Transverse colon (tissue), 4 donors: Measurements from ENCODE around the gene RABGGTA. TPM values are rescaled to one million over a fixed set of nuclear protein-coding genes. Genes with fewer than 3 reads are reported as not detected.

Experiments used
- DNase-seq: peaks from one replicate; pipeline ENCODE4 v3.0.0-alpha.2; 2019
- H3K27ac ChIP-seq, 4 donors: fragments of 200-600 bp; sonication (generic); 2 replicates each; pipeline ENCODE4 v1.5.1; 2016 to 2018; ENCODE audit warnings: inconsistent platforms in 4 of 4
- H3K27me3 ChIP-seq: fragments of 200-600 bp; sonication (generic); 2 replicates; pipeline ENCODE4 v1.5.1; 2017; ENCODE audit warnings: inconsistent platforms
- H3K36me3 ChIP-seq, 4 donors: fragments of 200-600 bp; sonication (generic); 2 replicates each; pipeline ENCODE4 v1.5.1; 2017 to 2019; ENCODE audit warnings: inconsistent platforms in 4 of 4
- H3K4me1 ChIP-seq, 4 donors: fragments of 200-600 bp; sonication (generic); 2 replicates each; pipeline ENCODE4 v1.5.1; 2017 to 2020; ENCODE audit warnings: inconsistent platforms in 4 of 4
- H3K4me3 ChIP-seq, 4 donors: fragments of 200-600 bp; sonication (generic); 1 replicate in 1 of 4; 2 replicates in 3 of 4; pipeline versions ENCODE4 v1.5.1 to v1.6.1; 2017 to 2019; ENCODE audit warnings: inconsistent platforms in 4 of 4
- H3K9me3 ChIP-seq, 2 donors: fragments of 200-600 bp; sonication (generic); 2 replicates each; pipeline ENCODE4 v1.5.1; 2017 to 2019; ENCODE audit warnings: inconsistent platforms in 2 of 2
- CTCF ChIP-seq, 5 experiments: fragments of 200-600 bp in 3 of 5; fragments of 450-650 bp in 2 of 5; sonication (generic) in 3 of 5; IDR thresholded peaks; 1 replicate in 2 of 5; 2 replicates in 3 of 5; pipeline ENCODE4 v1.5.1; 2016 to 2017; ENCODE audit warnings: antibody characterized with exemption in 5 of 5, inconsistent platforms in 3 of 5, mild to moderate bottlenecking in 2 of 5, moderate library complexity in 1 of 5
- EP300 ChIP-seq: sonication (generic); formaldehyde crosslinking; IDR thresholded peaks from one replicate; pipeline ENCODE4 v1.6.1; 2017; ENCODE audit warnings: antibody characterized with exemption, low read depth
- POLR2A ChIP-seq: fragments of 450-650 bp; IDR thresholded peaks from one replicate; pipeline ENCODE4 v1.6.1; 2016; ENCODE audit warnings: antibody characterized with exemption, mild to moderate bottlenecking, moderate library complexity
- POLR2AphosphoS5 ChIP-seq, 3 donors: sonication (generic); formaldehyde crosslinking; IDR thresholded peaks; one replicate each; pipeline ENCODE4 v1.6.1; 2016; ENCODE audit warnings: antibody characterized with exemption in 3 of 3
- WGBS, 2 donors: methylation state at CpG; one replicate each; pipeline ENCODE4 v1.1.5; 2018; ENCODE audit warnings: low coverage in 1 of 2; 5-methylcytosine and 5-hydroxymethylcytosine counted together
- in situ Hi-C, 4 donors: fragments of 200-750 bp; cut with MboI; loops; one replicate each; pipeline versions ENCODE4 v1.15.0 to v1.15.1; 2017; ENCODE audit warnings: low sequenced_read_pairs in 3 of 4, low pct_ligation_motif_present in 1 of 4, low pct_unique_long_range_greater_than_20kb in 1 of 4
- intact Hi-C: fragments of 100-400 bp; cut with DNase I; formaldehyde crosslinking; loops from one replicate; pipeline ENCODE4 v1.15.1; 2023; ENCODE audit warnings: low total_unique reads
- total RNA-seq, 4 donors: library from RNA; depleted of rRNA; stranded (reverse); fragments of >200 nt; gene quantifications; one replicate each; pipeline ENCODE4 v1.1.0, GENCODE V29; 2016

Gene RABGGTA
- total RNA-seq, 4 donors from 2014 or later = 47.3 to 227 (median 53.0) TPM

GRCh38 chr14:24315807-24316596 is 44.6 kb upstream of the RABGGTA start:
- peak overlapping the region in 3 of 4 donors; percentile 25 to 38 (median 33) for H3K27ac ChIP-seq
- no peaks in the 10 kb centered on the region for H3K36me3 ChIP-seq
- peak; percentile 75 for DNase-seq
- WGBS, 2 donors = 60% methylated on average over 68 of the region's 70 CpGs; no CpG with 5 or more reads in 1 of the 2 donors
- intact Hi-C loops = no loop called here
- in situ Hi-C loops = no loop called here
- peak; percentile 36 for TF ChIP-seq POLR2A
- peak in 1 of 3 donors; percentile 14 for TF ChIP-seq POLR2AphosphoS5 (IDR thresholded peaks at IDR 0.05)
- TF ChIP-seq EP300 = no peak
- TF ChIP-seq CTCF (IDR thresholded peaks at IDR 0.05) = peak in 4 of 5 experiments; percentile 36 to 70 (median 42)
- peaks cover 17% of the 10 kb centered on the region for H3K27me3 ChIP-seq
- H3K9me3 ChIP-seq = no peaks in the 10 kb centered on the region
- H3K4me1 ChIP-seq = peaks cover 4 to 42% (median 19%) of the 10 kb centered on the region in 4 donors
- peak overlapping the region in 1 of 4 donors; percentile 14 for H3K4me3 ChIP-seq

- WGBS, 2 donors = 78 to 100% methylated on average over 1 to 10 of the region's 10 CpGs
- in situ Hi-C loops (no loop called here), intact Hi-C loops (no loop called here)
- Histone ChIP-seq H3K27ac (peak overlapping the region in 3 of 4 donors; percentile 25 to 38 (median 33)), H3K36me3 (no peaks in the 10 kb centered on the region), H3K27me3 (peaks cover 17% of the 10 kb centered on the region), H3K4me1 (peaks cover 7 to 46% (median 26%) of the 10 kb centered on the region in 4 donors), H3K9me3 (no peaks in the 10 kb centered on the region), H3K4me3 (peak overlapping the region in 1 of 4 donors; percentile 14)
- DNase-seq = no peak
- TF ChIP-seq POLR2A = no peak
- TF ChIP-seq EP300 = no peak
- no peak for TF ChIP-seq POLR2AphosphoS5 (IDR thresholded peaks at IDR 0.05)
- TF ChIP-seq CTCF (IDR thresholded peaks at IDR 0.05) = no peak
These were observed 43.9 kb upstream of the RABGGTA start for GRCh38 chr14:24315243-24315806.

- Histone ChIP-seq H3K4me1 (peaks cover 15 to 54% (median 33%) of the 10 kb centered on the region in 4 donors), H3K27ac (peak overlapping the region in 2 of 4 donors; percentile 81 to 90), H3K36me3 (no peaks in the 10 kb centered on the region), H3K27me3 (peaks cover 17% of the 10 kb centered on the region), H3K9me3 (no peaks in the 10 kb centered on the region), H3K4me3 (no peak overlapping the region)
- no peak for TF ChIP-seq POLR2A
- TF ChIP-seq CTCF (IDR thresholded peaks at IDR 0.05) = no peak
- no peak for TF ChIP-seq EP300
- no peak for TF ChIP-seq POLR2AphosphoS5 (IDR thresholded peaks at IDR 0.05)
- WGBS, 2 donors = 76% methylated on average over 5 of the region's 5 CpGs; no CpG with 5 or more reads in 1 of the 2 donors
- DNase-seq = no peak
- in situ Hi-C loops = no loop called here
- intact Hi-C loops = no loop called here
These were observed 43.2 kb upstream of the RABGGTA start for GRCh38 chr14:24314377-24315193.

- DNase-seq = no peak
- Histone ChIP-seq H3K4me1 (peaks cover 19 to 60% (median 38%) of the 10 kb centered on the region in 4 donors), H3K27me3 (peaks cover 15% of the 10 kb centered on the region), H3K9me3 (no peaks in the 10 kb centered on the region), H3K27ac (peak overlapping the region in 3 of 4 donors; percentile 81 to 90 (median 82)), H3K4me3 (no peak overlapping the region), H3K36me3 (no peaks in the 10 kb centered on the region)
- WGBS, 2 donors = 78% methylated on average over 2 of the region's 2 CpGs; no CpG with 5 or more reads in 1 of the 2 donors
- in situ Hi-C loops = no loop called here
- TF ChIP-seq CTCF (IDR thresholded peaks at IDR 0.05) (no peak), EP300 (no peak), POLR2A (no peak), POLR2AphosphoS5 (IDR thresholded peaks at IDR 0.05) (no peak)
- intact Hi-C loops = no loop called here
These were observed 42.5 kb upstream of the RABGGTA start for GRCh38 chr14:24313913-24314312.
